B cell (primary cell): ENCODE data around the gene SPRR5. TPM values are rescaled to one million over a fixed set of nuclear protein-coding genes. Genes with fewer than 3 reads are reported as not detected.

ENCODE experiments used
- ATAC-seq: fragments of 200-7000 bp; cut with Tn5 transposase; one replicate; pipeline ENCODE4 v1.10.0; 2021; ENCODE audit warnings: low read depth, mild to moderate bottlenecking, moderate number of reproducible peaks, moderate library complexity
- CTCF ChIA-PET: fragments of 350-600 bp; sonication (Branson Sonifier 250); formaldehyde crosslinking; loops from one replicate; lab custom pipeline; 2021; ENCODE audit warnings: antibody characterized with exemption, inconsistent platforms; lab: Charles Lee
- POLR2A ChIA-PET: fragments of 350-600 bp; sonication (Branson Sonifier 250); formaldehyde crosslinking; loops from one replicate; lab custom pipeline; 2021; ENCODE audit warnings: antibody characterized with exemption; lab: Charles Lee
- DNase-seq: peaks from one replicate; pipeline ENCODE4 v3.0.0; 2013
- H2AFZ ChIP-seq: 2 replicates; pipeline ENCODE4 v1.6.1; 2012; ENCODE audit warnings: mild to moderate bottlenecking, low read depth, low read length; ENCODE audit not compliant: insufficient read depth, poor library complexity, severe bottlenecking
- H3K27ac ChIP-seq, 2 donors: 1 replicate in 1 of 2; 2 replicates in 1 of 2; pipeline ENCODE4 v1.5.1; 2012 to 2013; ENCODE audit warnings: low read length in 2 of 2, mild to moderate bottlenecking in 2 of 2, moderate library complexity in 1 of 2
- H3K27me3 ChIP-seq, 4 experiments: fragments of 200-600 bp in 1 of 4; sonication (generic) in 1 of 4; replicated peaks in 1 of 4; 1 replicate in 2 of 4; 2 replicates in 2 of 4; pipeline versions ENCODE4 v1.6.1 to v1.7.0; 2013 to 2016; ENCODE audit warnings: low read length in 3 of 4, mild to moderate bottlenecking in 2 of 4, mixed read lengths in 1 of 4, moderate library complexity in 1 of 4; ENCODE audit not compliant: insufficient read depth in 4 of 4, control insufficient read depth in 3 of 4; ENCODE audit errors: control extremely low read depth in 1 of 4
- H3K36me3 ChIP-seq, 2 experiments: replicated peaks in 1 of 2; 1 replicate in 1 of 2; 2 replicates in 1 of 2; pipeline versions ENCODE4 v1.6.1 to v1.7.1; 2013; ENCODE audit warnings: low read length in 1 of 2; ENCODE audit not compliant: insufficient read depth in 2 of 2, control insufficient read depth in 1 of 2; ENCODE audit errors: control extremely low read depth in 1 of 2, extremely low read depth in 1 of 2
- H3K4me1 ChIP-seq, 2 donors: fragments of 200-600 bp in 1 of 2; sonication (generic) in 1 of 2; 1 replicate in 1 of 2; 2 replicates in 1 of 2; pipeline versions ENCODE4 v1.5.1 to v1.6.1; 2013 to 2017; ENCODE audit warnings: low read length in 2 of 2; ENCODE audit not compliant: control insufficient read depth in 2 of 2, insufficient read depth in 2 of 2
- H3K4me2 ChIP-seq: replicated peaks from 2 replicates; pipeline ENCODE3; 2012; ENCODE audit warnings: mild to moderate bottlenecking, low read depth, low read length; ENCODE audit not compliant: poor library complexity, severe bottlenecking
- H3K4me3 ChIP-seq, 5 experiments: fragments of 200-600 bp in 1 of 5; sonication (generic) in 1 of 5; 1 replicate in 3 of 5; 2 replicates in 2 of 5; pipeline versions ENCODE4 v1.5.1 to v1.7.0; 2011 to 2016; ENCODE audit warnings: low read length in 4 of 5, mild to moderate bottlenecking in 4 of 5, low read depth in 2 of 5, control low read depth in 1 of 5, moderate library complexity in 1 of 5; ENCODE audit not compliant: insufficient read depth in 1 of 5; ENCODE audit errors: control extremely low read depth in 1 of 5, extremely low read depth in 1 of 5
- H3K79me2 ChIP-seq: fragments of 200-600 bp; sonication (generic); one replicate; pipeline ENCODE4 v1.6.0; 2016; ENCODE audit warnings: low read length; ENCODE audit not compliant: control insufficient read depth, insufficient read depth
- H3K9ac ChIP-seq: fragments of 200-600 bp; sonication (generic); 2 replicates; pipeline ENCODE4 v1.6.1; 2017; ENCODE audit warnings: mild to moderate bottlenecking, low read length, moderate library complexity
- H3K9me3 ChIP-seq, 3 donors: one replicate each; pipeline versions ENCODE4 v1.6.1 to v1.7.1; 2013; ENCODE audit warnings: low read length in 2 of 3; ENCODE audit not compliant: control insufficient read depth in 2 of 3, insufficient read depth in 1 of 3; ENCODE audit errors: control extremely low read depth in 1 of 3
- H4K20me1 ChIP-seq: 2 replicates; pipeline ENCODE4 v1.6.0; 2012; ENCODE audit warnings: mild to moderate bottlenecking, low read length; ENCODE audit not compliant: insufficient read depth, control insufficient read depth, poor library complexity, severe bottlenecking
- H3K27ac Mint-ChIP-seq: one replicate; pipeline ENCODE4 v1.8.0; 2021; ENCODE audit warnings: mixed read lengths
- H3K27me3 Mint-ChIP-seq: one replicate; pipeline ENCODE4 v1.8.0; 2021; ENCODE audit warnings: mixed read lengths
- H3K4me1 Mint-ChIP-seq: one replicate; pipeline ENCODE4 v1.8.0; 2021; ENCODE audit warnings: mixed read lengths
- H3K4me3 Mint-ChIP-seq: one replicate; pipeline ENCODE4 v1.8.0; 2021; ENCODE audit warnings: mixed read lengths
- H3K9me3 Mint-ChIP-seq: one replicate; pipeline ENCODE4 v1.8.0; 2022; ENCODE audit warnings: mixed read lengths; ENCODE audit not compliant: insufficient read depth
- EZH2 ChIP-seq: IDR thresholded peaks from 2 replicates; pipeline ENCODE4 v1.6.1; 2012; ENCODE audit warnings: borderline replicate concordance, low read depth, mild to moderate bottlenecking, moderate library complexity, low read length; ENCODE audit not compliant: insufficient read depth, poor library complexity, severe bottlenecking
- WGBS: methylation state at CpG from one replicate; pipeline ENCODE4 v1.1.5; 2013; ENCODE audit warnings: missing lambda C conversion rate; ENCODE audit not compliant: insufficient coverage; 5-methylcytosine and 5-hydroxymethylcytosine counted together
- intact Hi-C: fragments of 100-400 bp; cut with micrococcal nuclease; formaldehyde crosslinking; loops from one replicate; pipeline ENCODE4 v1.10.0; 2022
- polyA plus RNA-seq: library from polyadenylated mRNA; depleted of rRNA; stranded (reverse); fragments of >200 nt; gene quantifications from 2 replicates; pipeline ENCODE4 v1.2.3, GENCODE V29; 2012
- total RNA-seq, 2 donors: library from RNA; stranded (reverse); fragments of 120-200 nt in 1 of 2; gene quantifications; 1 replicate in 1 of 2; 2 replicates in 1 of 2; pipeline versions ENCODE4 v1.2.3 to v1.2.4, GENCODE V29; 2013 to 2022
- TF ChIP-seq, protein P1 (sequence below): fragments of 200-600 bp; IDR thresholded peaks from one replicate; pipeline ENCODE4 v1.8.0; 2022; ENCODE audit warnings: antibody characterized with exemption, mild to moderate bottlenecking

Gene SPRR5
- total and polyA plus RNA-seq, 2 donors (not counting 1 experiment from before 2014, with no cell fraction given), result not detected

DNA sequence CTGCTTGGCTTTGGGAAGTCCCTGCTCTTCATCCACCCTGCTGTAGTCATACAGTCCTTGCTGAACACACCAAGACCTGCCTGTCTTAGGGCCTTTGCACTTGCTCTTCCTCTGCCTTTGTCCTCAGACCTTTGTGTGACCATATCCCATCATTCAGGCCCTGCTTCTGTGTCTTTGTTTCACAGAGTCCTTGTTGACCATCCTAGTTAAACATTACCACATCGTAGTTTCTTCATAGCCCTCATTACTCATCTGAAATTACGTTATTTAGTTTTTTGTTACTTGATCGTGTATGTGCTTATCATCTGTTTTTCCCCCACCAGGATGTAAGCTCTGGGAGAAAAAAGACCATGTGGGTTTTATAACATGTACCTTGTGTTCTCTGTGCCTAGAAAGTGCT is 18.3 kb upstream of the SPRR5 start:
- H3K9me3 Mint-ChIP-seq, result no peaks in the 10 kb centered on the region
- H3K27me3 Mint-ChIP-seq, result peaks cover 4% of the 10 kb centered on the region
- H2AFZ ChIP-seq, result no peak overlapping the region
- DNase-seq (no peak), ATAC-seq (no peak)
- no peaks in the 10 kb centered on the region for H3K4me1 Mint-ChIP-seq
- H3K4me3 ChIP-seq, result no peak overlapping the region
- no peaks in the 10 kb centered on the region for H3K36me3 ChIP-seq
- CTCF ChIA-PET, result no interaction called here
- TF ChIP-seq, protein P1, sequence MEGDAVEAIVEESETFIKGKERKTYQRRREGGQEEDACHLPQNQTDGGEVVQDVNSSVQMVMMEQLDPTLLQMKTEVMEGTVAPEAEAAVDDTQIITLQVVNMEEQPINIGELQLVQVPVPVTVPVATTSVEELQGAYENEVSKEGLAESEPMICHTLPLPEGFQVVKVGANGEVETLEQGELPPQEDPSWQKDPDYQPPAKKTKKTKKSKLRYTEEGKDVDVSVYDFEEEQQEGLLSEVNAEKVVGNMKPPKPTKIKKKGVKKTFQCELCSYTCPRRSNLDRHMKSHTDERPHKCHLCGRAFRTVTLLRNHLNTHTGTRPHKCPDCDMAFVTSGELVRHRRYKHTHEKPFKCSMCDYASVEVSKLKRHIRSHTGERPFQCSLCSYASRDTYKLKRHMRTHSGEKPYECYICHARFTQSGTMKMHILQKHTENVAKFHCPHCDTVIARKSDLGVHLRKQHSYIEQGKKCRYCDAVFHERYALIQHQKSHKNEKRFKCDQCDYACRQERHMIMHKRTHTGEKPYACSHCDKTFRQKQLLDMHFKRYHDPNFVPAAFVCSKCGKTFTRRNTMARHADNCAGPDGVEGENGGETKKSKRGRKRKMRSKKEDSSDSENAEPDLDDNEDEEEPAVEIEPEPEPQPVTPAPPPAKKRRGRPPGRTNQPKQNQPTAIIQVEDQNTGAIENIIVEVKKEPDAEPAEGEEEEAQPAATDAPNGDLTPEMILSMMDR, result no peak
- no peak for TF ChIP-seq EZH2
- H3K9ac ChIP-seq, result no peak overlapping the region
- H3K27ac Mint-ChIP-seq, result no peak overlapping the region
- POLR2A ChIA-PET, result no interaction called here
- peaks cover 0 to 3% (median 1%) of the 10 kb centered on the region in 4 experiments for H3K27me3 ChIP-seq
- no peak overlapping the region for H3K4me2 ChIP-seq
- no peak overlapping the region for H3K27ac ChIP-seq
- no peak overlapping the region for H3K4me3 Mint-ChIP-seq
- H3K4me1 ChIP-seq, result no peaks in the 10 kb centered on the region
- no CpG with 5 or more reads among the region's 3 CpGs for WGBS
- no peaks in the 10 kb centered on the region for H3K79me2 ChIP-seq
- no peaks in the 10 kb centered on the region for H4K20me1 ChIP-seq
- intact Hi-C loops, result no loop called here
- H3K9me3 ChIP-seq, result no peaks in the 10 kb centered on the region

DNA sequence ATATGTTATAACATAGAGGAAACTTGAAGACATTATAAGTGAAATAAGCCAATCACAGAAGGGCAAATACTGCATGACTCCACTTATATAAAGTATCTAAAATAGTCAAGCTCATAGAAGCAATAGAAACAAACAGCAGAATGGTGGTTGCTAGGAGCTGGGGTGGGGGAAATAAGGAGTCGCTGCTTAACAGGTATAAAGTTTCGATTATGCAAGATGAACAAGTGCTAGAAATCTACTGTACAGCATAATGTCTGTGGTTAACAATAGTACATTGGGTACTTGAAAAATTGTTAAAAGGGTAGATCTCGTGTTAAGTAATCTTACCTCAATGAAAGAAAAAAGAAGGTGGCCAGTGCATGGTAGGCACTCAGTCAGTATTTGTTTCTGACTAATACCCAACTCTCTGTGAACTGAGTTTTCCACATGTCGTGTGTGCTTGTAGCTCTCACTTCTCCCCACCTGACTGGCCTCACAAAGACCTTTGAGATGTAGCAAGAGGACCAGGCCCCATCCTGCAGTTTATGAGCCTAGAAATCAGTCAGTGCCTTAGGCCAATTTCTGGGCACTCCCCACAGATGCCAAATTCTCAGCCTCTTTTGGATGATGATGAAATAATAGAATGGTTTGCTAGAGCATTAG is 14.7 kb upstream of the SPRR5 start:
- Histone ChIP-seq H3K27me3 (peaks cover 0 to 6% (median 2%) of the 10 kb centered on the region in 4 experiments), H3K79me2 (no peaks in the 10 kb centered on the region), H2AFZ (no peak overlapping the region), H3K4me1 (no peaks in the 10 kb centered on the region), H3K27ac (no peak overlapping the region), H3K4me2 (no peak overlapping the region), H3K36me3 (no peaks in the 10 kb centered on the region), H3K4me3 (no peak overlapping the region), H4K20me1 (no peaks in the 10 kb centered on the region), H3K9me3 (no peaks in the 10 kb centered on the region), H3K9ac (no peak overlapping the region)
- Mint-ChIP-seq H3K4me1 (no peaks in the 10 kb centered on the region), H3K9me3 (no peaks in the 10 kb centered on the region), H3K27ac (no peak overlapping the region), H3K27me3 (peaks cover 8% of the 10 kb centered on the region), H3K4me3 (no peak overlapping the region)
- intact Hi-C loops, result no loop called here
- CTCF ChIA-PET, result no interaction called here
- ATAC-seq (no peak), DNase-seq (no peak)
- POLR2A ChIA-PET, result no interaction called here
- WGBS, result 71% methylated on average over 3 of the region's 4 CpGs
- no peak for TF ChIP-seq EZH2
- TF ChIP-seq, protein P1, result no peak
